Kidney (tissue), 14 donors: ENCODE results near the gene FAM180A. TPM values are rescaled to one million over a fixed set of nuclear protein-coding genes. Genes with fewer than 3 reads are reported as not detected.
"Not testable (repeated sequence)": the region's sequence is repeated elsewhere in the genome, so short reads cannot be mapped to it uniquely, and the experiment has no call there.

Source experiments
- DNase-seq, 5 donors: peaks; one replicate each; pipeline ENCODE4 v3.0.0-alpha.2; 2013 to 2020
- FAIRE-seq: peaks from 2 replicates; lab custom pipeline; 2012; peaks lifted over from hg19 to GRCh38; lab: Jason Lieb, UNC
- H3K27ac ChIP-seq, 2 donors: one replicate each; pipeline ENCODE4 v1.7.0; 2013; ENCODE audit warnings: low read depth in 2 of 2, low read length in 2 of 2, inconsistent platforms in 1 of 2
- H3K27me3 ChIP-seq: one replicate; pipeline ENCODE4 v1.7.1; 2013; ENCODE audit warnings: low read length, inconsistent platforms; ENCODE audit not compliant: control insufficient read depth, insufficient read depth
- H3K36me3 ChIP-seq, 3 donors: one replicate each; pipeline versions ENCODE4 v1.7.0 to v1.7.1; 2013; ENCODE audit warnings: low read length in 3 of 3, control low read depth in 1 of 3, inconsistent platforms in 1 of 3; ENCODE audit not compliant: insufficient read depth in 3 of 3, control insufficient read depth in 2 of 3
- H3K4me1 ChIP-seq, 3 donors: one replicate each; pipeline versions ENCODE4 v1.7.0 to v1.7.1; 2013; ENCODE audit warnings: low read length in 3 of 3, inconsistent platforms in 1 of 3, low read depth in 1 of 3; ENCODE audit not compliant: control insufficient read depth in 2 of 3, insufficient read depth in 2 of 3
- H3K4me3 ChIP-seq, 3 donors: one replicate each; pipeline versions ENCODE4 v1.7.0 to v1.8.1; 2013; ENCODE audit warnings: low read length in 3 of 3, control low read depth in 1 of 3, inconsistent platforms in 1 of 3
- H3K9ac ChIP-seq, 3 donors: one replicate each; pipeline versions ENCODE4 v1.7.0 to v1.7.1; 2013; ENCODE audit warnings: low read length in 3 of 3, control low read depth in 1 of 3, inconsistent platforms in 1 of 3
- H3K9me3 ChIP-seq, 3 donors: one replicate each; pipeline versions ENCODE4 v1.7.0 to v1.7.1; 2013; ENCODE audit warnings: low read length in 3 of 3, control low read depth in 1 of 3, inconsistent platforms in 1 of 3; ENCODE audit not compliant: control insufficient read depth in 2 of 3, insufficient read depth in 1 of 3
- CTCF ChIP-seq: IDR thresholded peaks from 3 replicates; pipeline ENCODE4 v1.5.1; 2012; ENCODE audit warnings: mild to moderate bottlenecking, moderate library complexity, borderline replicate concordance; ENCODE audit not compliant: insufficient read depth; ENCODE audit errors: extremely low read depth
- intact Hi-C: fragments of 100-400 bp; cut with DNase I; formaldehyde crosslinking; loops from one replicate; pipeline ENCODE4 v1.11.1; 2022
- polyA plus RNA-seq: library from polyadenylated mRNA; stranded (reverse); fragments of 350-450 nt; fragmentation: Illumina TruSeq; extraction: RNeasy Lipid Tissue Mini Kit (QIAGEN cat#74804); gene quantifications from one replicate; pipeline ENCODE4 v1.2.3, GENCODE V29; 2014; ENCODE audit warnings: low read depth, low replicate concordance; ENCODE audit not compliant: insufficient read depth
- total RNA-seq: library from RNA; stranded (reverse); fragmentation: NEBNext Ultra II Directional; extraction: Animal tissue kit (Norgen Biotek cat#: 25700); gene quantifications from one replicate; pipeline ENCODE4 v1.2.1, GENCODE V29; 2021
- donor health status: control.
- donor health status: control.
- donor health status: control.
- donor health status: control.
- donor health status: control.
- donor health status: DM: yes; HTN: yes; CAD: no.
- donor health status: Normal renal cell carcinoma (clear cell type).

The FAM180A gene
- total and polyA plus RNA-seq, 2 donors from 2014 or later = 1.7 to 2.2 TPM

GRCh38 chr7:135777626-135778398, 29.2 kb upstream of the FAM180A start:
- no peaks in the 10 kb centered on the region for H3K4me1 ChIP-seq
- intact Hi-C loops = no loop called here
- H3K27me3 ChIP-seq = no peaks in the 10 kb centered on the region
- DNase-seq (no peak), FAIRE-seq (no peak)
- no peak for TF ChIP-seq CTCF
- H3K9ac ChIP-seq = no peak overlapping the region
- peaks cover 0 to 5% (median 5%) of the 10 kb centered on the region in 3 donors for H3K9me3 ChIP-seq
- no peak overlapping the region for H3K27ac ChIP-seq
- H3K4me3 ChIP-seq = no peak overlapping the region
- no peaks in the 10 kb centered on the region for H3K36me3 ChIP-seq

GRCh38 chr7:135775915-135776314, 27.3 kb upstream of the FAM180A start:
- H3K4me3 ChIP-seq, DNase-seq, FAIRE-seq, H3K9ac ChIP-seq, H3K27ac ChIP-seq, H3K27me3 ChIP-seq, intact Hi-C loops, H3K4me1 ChIP-seq, H3K36me3 ChIP-seq, H3K9me3 ChIP-seq: not testable (repeated sequence)

- FAIRE-seq (no peak), DNase-seq (no peak)
- H3K4me1 ChIP-seq = no peaks in the 10 kb centered on the region
- H3K27ac ChIP-seq = no peak overlapping the region
- no peaks in the 10 kb centered on the region for H3K36me3 ChIP-seq
- intact Hi-C loops = no loop called here
- H3K27me3 ChIP-seq = no peaks in the 10 kb centered on the region
- no peak for TF ChIP-seq CTCF
- H3K4me3 ChIP-seq = no peak overlapping the region
- H3K9me3 ChIP-seq = peaks cover 0 to 5% (median 5%) of the 10 kb centered on the region in 3 donors
- no peak overlapping the region for H3K9ac ChIP-seq
Measured at GRCh38 chr7:135775230-135775629, 26.6 kb upstream of the FAM180A start.

- DNase-seq (no peak), FAIRE-seq (no peak)
- H3K4me1 ChIP-seq = no peaks in the 10 kb centered on the region
- H3K27me3 ChIP-seq = no peaks in the 10 kb centered on the region
- H3K27ac ChIP-seq = no peak overlapping the region
- intact Hi-C loops = no loop called here
- no peaks in the 10 kb centered on the region for H3K36me3 ChIP-seq
- H3K9ac ChIP-seq = no peak overlapping the region
- peaks cover 0 to 5% (median 5%) of the 10 kb centered on the region in 3 donors for H3K9me3 ChIP-seq
- H3K4me3 ChIP-seq = no peak overlapping the region
- TF ChIP-seq CTCF = no peak
Measured at GRCh38 chr7:135774284-135774683, 25.7 kb upstream of the FAM180A start.
